GM21723 (cell line): ENCODE measurements around the gene MXD4.

Source experiments
- ATAC-seq: cut with Tn5 transposase; IDR thresholded peaks from one replicate; pipeline ENCODE4 v1.9.1; 2021; ENCODE audit warnings: mild to moderate bottlenecking, moderate library complexity; ENCODE audit not compliant: unreplicated experiment

MXD4 gene

DNA sequence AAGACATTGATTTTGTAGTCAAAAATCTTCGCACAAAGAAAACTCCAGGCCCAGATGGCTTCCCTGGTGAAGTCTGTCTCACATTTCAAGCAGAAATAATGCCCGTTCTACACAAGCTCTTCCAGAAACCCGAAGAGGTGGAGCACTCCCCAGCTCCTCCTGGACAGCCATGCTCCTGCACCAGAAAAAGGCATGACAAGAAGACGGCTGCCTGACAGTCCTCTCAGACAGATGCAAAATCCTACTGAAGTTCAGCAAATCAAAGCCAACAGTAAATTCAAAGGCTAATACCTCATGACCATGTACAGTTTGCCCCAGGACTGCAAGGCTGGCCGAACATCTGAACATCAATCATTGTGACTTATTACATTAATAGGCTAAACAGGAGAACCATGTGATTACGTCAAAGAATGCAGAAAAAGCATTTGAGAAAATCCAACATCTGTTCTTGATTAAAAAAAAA, 30.8 kb upstream of the MXD4 start:
- ATAC-seq = no peak

DNA sequence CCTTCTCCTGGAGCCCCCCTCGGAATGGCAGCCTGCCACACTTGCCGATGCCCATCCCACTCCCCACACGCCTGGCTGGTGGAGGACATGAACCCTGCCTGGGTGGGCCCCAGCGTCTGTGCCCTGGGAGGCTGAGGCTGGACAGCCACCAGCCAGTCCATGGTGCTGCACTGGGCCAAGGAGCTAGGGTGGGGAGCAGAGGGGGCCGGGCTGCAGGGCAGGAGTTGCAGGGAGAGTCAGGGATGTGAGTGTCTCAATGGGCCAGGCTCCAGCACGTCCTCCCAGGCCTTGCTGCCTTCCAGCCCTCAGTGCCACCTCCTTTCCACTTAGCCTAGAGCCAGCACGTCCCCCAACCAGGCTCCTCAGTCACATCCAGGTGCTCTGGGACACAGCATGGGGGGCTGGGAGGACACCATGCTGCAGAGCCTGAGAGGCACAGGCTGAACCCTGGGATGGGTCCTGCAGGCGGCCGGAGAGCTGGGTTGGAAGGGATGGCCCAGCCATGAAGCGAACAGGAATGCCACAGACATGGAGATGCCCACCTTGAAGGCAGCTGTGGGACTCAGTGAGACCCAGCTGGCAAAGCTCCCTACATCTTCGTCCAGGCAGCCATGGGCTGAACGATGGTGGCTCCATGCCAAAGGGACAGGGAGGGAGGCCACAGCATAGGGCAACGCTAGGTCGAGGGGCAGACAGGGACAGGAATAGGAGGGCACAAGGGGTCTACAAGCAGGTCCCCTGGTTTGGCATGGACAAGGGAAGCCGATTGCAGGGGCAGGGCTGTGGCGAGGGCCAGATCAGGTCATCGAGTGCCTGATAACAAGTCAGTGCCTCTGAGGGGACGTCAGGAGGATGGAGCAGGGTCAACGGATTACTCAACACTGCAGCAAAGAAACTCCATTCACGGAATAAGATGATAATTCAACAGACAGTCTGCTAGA, 30.1 kb upstream of the MXD4 start:
- ATAC-seq = no peak

DNA sequence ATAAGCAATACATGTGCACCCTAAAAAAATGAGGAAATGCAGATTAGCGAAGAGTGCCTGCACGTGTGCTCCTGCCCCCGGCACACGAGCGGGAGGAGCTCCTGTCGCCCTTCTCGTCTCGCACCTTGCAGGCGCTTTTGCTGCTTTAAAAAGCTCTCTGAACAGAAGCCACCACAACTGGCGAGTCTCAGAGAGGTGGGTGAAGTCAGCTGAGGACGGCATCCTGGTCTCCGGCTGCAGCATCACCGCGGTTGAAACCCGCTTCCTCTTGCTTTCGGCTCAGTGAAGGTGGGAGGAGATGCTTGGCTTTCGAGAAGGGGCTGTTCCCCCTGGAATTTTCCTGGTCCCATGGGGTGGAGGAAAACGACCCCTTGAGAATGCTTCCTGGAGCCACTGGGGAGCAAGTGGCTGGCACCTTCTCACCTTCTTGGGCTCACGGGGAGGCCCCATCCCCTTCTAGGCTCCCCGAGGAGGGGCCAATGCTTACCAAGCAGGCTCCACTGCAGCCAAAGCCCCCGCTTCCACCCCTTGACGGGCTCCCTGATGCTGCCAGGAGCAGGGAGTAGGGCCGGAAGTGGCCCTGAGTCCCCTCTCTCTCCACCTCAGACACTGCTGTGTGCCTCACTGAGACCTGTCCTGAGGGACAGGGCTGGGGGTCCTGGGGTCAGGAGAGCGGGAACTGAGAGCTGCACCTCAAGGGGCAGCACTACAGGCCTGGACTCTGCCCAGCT, 29.2 kb upstream of the MXD4 start:
- ATAC-seq = no peak

DNA sequence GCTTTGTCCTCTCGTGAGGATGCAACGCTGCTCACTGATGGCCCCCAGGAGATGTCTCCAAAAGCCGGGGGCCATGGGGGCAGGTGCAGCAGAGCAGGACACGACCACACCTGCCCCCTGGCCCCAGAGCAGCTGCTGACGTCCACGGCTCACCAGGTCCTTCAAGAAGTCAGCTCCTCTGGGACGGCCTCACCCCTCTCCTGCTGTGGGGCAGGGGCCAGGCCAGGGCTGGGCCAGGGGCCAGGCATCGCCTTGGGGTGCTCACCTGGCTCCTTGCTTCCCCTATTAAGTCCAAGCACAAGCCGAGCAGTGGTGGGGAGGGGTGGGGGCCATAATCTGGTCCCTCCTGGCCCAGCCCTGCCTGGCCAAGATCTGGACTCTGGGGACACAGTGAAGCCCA, 28.6 kb upstream of the MXD4 start:
- no peak for ATAC-seq

DNA sequence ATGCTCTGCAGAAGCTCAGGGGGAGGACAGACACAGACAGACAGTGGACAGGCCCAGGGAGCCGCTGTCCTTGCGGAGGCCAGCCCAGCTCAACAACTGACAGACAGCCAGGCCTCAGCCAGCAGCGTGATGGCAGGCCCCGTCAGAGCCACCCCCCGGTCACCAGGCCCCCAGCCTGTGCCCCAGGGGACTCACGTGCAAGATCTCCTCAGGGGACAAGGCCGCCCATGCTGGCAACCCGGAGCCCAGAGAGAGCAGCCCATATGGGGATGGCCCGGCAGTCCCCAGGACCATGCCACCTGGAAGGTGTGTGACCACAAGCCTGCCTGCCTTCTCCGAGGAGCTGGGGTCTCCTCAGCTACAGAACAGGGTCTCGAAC, 28.0 kb upstream of the MXD4 start:
- no peak for ATAC-seq

DNA sequence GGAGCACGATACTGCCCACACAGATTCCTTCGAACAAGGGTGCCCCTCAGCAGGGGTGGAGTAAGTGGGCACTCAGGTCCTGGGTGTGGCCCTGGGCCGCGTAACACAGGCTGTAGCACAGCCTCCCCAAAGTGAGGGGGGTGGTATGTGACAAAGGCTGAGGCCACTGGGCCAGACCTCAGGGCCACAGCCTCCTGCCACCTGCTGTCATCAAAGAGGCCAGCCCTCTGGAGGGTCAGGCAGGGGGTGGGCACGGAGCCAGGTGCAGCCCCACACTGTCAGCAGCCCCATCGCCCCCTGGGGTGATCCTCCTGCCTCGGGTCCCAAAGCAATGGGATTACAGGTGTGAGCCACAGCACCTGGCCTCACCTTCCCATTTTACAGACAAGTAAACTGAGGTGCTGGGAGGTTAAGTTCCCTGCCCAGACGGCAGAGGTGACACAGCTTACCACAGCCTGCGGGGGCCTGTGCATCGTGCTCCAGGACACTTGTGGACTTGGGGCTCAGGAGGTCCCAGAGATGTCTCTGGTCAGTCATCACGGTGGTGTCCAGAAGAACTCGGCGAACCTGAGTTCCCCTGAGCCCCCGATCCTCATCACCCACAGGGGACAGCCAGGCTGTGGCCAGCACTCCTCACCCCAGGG, 27.5 kb upstream of the MXD4 start:
- no peak for ATAC-seq

DNA sequence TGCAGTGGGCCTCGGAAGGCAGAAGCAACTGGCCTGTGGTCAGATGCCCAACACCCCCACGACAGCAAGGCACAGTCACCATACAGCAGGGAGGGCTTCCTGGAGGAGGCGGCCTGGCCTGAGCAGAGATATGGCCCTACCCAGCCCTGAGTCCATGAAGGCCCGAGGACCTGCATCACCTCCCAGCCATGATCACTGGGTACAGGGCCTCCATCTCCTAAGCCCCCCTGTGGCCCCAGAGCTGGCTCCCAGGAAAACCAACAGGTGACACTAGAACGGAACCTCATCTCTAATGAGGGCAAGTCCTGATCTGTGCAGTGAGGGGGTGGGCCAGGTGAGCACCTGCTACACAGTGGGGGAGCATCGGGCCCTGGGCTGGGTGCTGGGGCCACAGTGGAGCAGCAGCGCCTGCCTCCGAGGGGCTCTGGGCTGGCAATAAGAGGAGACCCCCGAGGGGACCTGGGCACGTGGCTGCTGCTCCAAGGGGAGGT, 26.2 kb upstream of the MXD4 start:
- ATAC-seq = no peak

DNA sequence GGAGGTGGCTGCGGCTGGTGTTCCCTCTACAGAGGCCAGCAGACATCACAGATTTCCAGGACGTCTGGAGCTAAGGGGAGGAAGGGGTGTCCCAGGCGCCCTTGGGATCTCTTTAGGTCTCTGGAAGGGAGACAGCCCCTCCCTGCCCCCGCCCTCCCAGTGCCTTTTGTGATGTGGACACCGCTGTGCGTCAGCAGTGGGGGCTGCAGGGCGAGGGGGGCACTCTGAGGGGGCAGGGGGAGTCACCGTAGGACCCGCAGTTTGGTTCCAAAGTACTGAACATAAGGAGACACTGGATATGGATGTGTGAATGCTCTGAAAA, 25.6 kb upstream of the MXD4 start:
- no peak for ATAC-seq

DNA sequence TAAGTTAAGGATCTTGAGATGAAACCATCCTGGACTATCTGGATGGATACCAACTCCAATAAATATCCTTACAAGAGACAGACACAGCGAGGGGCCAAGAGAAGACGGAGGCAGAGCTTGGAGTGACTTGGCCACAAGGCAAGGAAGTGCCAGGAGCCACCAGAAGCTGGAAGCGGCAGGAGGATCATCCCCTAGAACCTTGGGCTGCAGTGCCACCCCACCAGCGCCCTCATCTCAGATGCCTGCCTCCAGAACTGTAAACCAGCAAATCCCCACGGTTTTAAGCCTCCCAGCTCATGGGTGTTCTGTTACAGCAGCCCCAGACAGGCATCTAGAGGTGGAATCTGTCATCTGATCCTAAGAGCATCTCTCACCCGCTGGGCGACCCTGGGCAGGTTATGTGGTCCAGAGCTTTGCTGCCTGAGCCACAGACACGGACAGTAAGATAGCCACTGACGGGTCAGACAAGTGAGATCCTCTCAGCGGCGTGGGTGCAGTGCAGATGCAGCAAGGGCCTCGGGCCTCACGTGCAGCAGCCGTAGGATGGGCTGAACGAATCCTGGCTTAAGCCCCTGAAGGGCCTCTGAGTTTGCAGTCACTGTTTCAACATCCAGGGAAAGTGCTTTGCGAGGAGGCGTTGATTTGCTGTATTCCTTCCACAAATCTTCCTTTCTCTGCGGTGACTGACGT, 25.1 kb upstream of the MXD4 start:
- no peak for ATAC-seq

DNA sequence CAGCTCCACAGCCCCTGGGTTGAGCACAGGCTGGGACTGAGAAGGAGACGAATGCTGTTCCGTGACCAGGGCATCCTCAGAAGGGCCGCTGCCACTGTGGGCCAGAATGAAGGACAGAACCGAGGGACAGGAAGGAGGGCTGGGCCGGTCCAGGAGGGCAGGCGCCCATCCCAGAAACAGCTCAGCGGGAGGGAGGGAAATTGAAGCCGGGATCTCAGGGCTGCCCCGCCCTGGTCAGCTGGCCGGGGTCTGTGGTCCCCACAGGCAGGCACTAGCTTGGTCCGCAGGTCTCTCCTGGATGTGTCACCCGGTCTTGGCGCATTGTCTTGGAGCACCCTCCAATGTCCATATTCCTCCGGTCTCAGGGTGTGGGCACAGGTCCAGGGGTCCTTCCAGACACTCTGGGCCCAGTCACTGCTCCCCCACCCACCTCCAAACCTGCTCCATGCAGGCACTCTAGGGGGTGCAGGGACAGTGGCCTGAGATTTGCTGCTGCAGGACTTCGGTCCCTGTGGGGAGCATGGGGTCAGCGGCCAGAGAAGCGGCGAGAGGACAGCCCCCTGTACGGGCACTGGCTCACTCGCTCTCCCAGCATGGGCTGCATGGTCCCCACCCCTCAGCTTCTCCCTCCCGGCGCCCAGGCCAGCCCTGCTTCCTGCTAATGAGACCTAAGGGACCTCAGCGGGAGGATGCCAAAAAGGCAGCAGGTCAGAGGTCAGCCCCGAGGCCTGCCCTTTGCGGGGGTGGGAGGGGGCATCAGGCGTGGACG, 23.9 kb upstream of the MXD4 start:
- ATAC-seq = no peak

DNA sequence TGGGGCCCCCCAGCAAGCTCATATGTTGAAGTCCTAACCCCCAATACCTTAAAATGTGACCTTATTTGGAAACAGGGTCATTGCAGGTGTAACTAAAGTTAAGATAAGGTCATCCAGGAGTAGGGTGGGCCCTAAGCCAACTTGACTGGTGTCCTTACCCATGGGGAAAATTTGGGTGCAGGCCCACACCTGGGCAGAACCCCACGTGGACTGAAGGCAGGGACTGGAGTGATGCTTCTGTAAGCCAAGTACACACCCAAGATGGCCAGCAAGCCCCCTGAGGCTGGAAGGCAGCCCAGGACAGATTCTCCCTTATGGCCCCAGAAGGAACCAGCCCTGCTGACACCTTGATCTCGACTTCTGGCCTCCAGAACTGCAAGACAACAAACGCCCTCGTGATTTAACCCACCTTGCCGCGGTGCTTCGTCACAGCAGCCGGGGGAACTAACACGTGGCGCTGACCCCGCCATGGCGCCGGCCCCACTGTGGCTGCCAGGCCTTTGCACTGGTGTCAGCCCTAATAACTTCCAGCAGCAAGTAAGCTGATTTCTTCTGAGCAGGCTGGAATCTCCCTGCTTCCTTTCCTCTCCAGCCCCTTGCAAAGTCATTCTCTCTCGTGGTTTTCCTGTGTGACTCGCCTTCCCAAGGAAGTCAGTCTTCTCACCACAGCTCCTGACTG, 23.2 kb upstream of the MXD4 start:
- no peak for ATAC-seq

DNA sequence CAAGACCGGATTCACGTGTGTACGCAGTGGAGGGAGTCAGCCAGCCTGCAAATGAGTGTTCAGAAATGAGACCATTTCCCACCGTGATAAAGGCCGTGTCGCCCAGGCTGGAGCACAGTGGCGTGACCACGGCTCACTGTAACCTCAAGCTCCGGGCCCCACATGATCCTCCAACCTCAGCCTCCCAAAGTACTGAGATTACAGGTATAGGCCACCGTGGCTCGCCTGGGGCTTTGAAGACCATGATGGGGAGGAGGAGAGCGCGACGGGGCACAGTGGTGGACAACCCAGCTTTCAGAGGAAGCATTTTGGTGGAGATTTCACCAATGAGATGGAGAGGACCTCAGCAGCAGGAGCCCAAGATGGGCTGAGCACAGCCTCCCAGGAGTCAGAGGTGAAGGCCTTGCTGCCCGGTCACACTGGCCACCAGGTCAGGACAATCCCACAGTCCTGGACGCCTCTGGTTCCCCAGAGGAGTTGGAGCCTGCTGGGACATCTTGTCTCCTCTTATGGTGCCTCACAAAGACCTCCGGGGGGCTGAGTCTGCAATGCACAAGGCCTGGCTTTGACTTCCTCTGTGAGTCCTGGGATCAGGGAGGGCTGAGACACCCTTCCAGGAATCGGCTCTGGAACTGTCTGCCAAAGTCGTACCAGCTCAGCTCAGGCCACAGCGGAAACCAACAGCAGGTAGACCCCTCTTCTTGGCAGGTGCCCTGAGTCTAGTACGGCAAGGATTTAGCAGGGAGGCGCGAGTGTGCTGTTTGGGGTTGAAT, 22.4 kb upstream of the MXD4 start:
- no peak for ATAC-seq

DNA sequence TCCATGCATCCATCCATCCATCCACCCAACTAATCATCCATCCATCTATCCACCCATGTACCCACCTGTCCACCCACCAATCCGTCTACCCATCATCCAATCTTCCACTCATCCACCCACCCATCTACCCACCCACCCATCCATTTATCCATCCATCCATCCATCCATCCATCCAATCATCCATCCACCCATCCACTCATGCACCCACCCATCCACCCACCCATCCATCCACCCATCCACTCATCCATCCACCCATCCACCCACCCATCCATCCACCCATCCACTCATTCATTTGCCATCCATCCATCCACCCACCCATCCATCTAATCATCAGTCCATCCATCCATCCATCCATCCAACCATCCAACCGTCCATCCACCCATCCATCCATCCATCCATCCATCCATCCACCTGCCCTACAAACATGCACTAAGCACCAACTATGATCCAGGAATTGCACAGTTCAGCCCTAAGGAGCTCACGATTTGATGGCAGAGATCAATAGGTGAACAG, 21.3 kb upstream of the MXD4 start:
- no peak for ATAC-seq

DNA sequence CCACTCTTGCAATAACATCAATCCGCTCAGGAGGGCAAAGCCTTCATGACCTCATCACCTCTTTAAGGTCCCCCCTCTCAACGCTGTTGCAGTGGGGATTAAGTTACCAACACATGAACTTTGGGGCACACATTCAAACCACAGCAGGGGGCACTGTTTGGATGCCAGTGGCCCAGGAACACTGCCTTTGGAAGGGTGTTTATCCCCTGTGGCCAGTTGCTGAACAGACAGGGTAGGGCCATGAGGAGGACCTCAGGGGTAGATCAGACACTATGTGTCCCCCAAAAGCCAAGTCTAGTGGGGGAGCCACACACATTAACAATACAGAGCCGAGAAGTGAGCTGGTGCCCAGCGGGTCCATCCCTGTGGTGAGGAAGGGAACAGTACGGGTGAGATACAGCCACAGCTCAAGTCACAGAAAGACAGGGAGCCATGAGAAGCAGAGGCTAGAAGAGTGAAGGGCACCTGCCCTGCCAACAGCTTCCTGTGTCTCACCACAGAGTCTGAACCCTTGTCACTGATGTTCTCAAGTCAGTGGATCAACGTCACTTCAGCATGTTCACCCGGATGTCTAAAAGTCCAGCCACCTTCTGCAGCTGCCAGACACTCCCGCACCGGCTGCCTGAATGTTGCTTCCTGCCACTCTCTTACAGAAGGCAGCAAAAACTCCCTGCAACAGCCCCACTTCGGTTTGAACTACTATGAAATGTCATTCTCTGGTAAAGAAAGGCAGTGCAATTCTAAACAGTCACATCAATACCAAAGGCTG, 19.9 kb upstream of the MXD4 start:
- peak; percentile 75 for ATAC-seq

DNA sequence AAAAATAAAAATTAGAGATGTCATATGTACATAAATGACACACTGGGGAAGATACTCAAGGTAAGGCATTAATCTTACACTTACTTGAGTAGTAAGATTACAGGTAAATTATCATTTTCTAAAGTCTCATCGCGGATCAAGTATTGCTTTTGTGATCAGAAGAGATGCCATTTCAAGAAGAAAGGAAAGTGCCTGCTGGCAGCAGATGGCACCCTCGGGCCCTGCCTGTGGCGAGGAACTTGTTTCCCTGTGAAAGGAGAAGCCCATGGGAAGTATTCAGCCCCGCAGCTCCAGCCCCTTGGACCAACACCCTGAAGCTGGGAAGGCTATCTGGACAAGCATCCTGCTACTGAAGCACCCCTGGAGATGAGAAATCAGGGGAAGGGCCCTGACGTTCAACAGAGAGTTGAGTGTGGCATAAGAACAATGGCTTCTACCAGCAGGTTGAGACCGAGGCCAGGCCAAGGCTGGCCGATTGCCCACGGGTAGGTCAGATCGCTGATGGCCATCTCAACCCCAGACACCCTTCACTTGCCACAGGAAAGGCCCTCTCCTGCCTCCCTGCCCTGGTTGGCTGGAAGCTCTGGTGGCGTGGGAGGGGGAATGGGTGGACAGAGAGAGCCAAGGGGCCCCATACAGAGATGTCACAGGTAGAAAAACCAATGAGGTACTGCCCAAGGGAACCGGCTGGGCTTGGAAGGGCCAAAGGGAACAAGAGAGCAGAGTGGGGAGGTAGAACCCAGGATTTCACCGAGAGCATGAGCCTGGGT, 18.8 kb upstream of the MXD4 start:
- no peak for ATAC-seq

DNA sequence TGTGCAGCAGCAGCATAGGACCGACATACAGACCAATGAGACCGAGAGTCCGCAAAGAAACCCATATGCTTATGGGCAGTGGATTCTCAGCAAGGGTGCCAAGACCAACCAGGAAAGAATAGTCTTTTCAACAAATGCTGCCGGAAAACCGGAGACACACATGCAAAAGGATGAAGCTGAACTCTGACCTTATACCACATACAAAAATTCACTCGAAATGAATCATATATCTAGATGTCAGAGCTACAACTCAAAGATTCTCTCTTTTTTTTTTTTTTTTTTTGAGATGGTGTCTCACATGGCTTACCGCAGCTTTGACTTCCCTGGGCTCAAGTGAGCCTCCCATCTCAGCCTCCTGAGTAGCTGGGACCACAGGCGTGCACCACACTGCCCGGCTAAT, 16.0 kb upstream of the MXD4 start:
- ATAC-seq = no peak

DNA sequence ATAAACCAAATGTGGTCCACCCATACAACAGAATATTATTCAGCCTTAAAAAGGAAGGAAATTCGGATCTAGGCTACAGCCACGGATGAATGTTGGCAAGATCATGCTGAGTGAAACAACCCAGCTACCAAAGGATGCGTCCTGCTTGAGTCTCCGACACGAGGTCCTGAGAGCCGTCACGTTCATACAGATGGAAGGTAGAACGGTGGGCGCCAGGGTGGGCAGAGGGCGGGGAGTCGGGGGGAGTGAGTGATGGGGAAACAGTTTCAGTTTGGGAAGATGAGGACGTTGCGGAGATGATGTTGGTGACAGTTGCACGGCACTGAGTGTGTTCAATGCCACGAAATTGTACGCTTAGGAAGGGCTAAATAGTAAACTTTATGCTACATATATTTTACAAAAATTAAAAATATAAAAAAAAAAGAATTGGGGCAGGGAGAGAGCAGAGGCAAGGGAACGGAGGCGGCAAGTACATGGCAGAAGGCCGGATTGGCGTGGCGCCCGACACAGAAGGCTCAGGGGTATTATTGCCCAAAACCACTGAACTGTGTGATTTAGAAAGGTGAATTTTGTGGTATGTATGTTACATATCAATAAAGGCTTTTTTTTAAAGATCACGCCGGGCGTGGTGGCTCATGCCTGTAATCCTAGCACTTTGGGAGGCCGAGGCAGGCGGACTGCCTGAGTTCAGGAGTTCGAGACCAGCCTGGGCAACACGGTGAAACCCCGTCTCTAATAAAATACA, 14.8 kb upstream of the MXD4 start:
- no peak for ATAC-seq
